ENCODE results near the gene EPHB6. TPM values are rescaled to one million over a fixed set of nuclear protein-coding genes. Genes with fewer than 3 reads are reported as not detected.

The EPHB6 gene
- total RNA-seq, 1 experiment from 2014 or later: 12.6 TPM

- TF ChIP-seq, protein P1, sequence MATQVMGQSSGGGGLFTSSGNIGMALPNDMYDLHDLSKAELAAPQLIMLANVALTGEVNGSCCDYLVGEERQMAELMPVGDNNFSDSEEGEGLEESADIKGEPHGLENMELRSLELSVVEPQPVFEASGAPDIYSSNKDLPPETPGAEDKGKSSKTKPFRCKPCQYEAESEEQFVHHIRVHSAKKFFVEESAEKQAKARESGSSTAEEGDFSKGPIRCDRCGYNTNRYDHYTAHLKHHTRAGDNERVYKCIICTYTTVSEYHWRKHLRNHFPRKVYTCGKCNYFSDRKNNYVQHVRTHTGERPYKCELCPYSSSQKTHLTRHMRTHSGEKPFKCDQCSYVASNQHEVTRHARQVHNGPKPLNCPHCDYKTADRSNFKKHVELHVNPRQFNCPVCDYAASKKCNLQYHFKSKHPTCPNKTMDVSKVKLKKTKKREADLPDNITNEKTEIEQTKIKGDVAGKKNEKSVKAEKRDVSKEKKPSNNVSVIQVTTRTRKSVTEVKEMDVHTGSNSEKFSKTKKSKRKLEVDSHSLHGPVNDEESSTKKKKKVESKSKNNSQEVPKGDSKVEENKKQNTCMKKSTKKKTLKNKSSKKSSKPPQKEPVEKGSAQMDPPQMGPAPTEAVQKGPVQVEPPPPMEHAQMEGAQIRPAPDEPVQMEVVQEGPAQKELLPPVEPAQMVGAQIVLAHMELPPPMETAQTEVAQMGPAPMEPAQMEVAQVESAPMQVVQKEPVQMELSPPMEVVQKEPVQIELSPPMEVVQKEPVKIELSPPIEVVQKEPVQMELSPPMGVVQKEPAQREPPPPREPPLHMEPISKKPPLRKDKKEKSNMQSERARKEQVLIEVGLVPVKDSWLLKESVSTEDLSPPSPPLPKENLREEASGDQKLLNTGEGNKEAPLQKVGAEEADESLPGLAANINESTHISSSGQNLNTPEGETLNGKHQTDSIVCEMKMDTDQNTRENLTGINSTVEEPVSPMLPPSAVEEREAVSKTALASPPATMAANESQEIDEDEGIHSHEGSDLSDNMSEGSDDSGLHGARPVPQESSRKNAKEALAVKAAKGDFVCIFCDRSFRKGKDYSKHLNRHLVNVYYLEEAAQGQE (IDR thresholded peaks at IDR 0.05; ENCODE audit: low read depth): no peak
- no peak for TF ChIP-seq POLR2AphosphoS5 (IDR thresholded peaks at IDR 0.05; ENCODE audit: low read depth, low read length)
- TF ChIP-seq, protein P2, sequence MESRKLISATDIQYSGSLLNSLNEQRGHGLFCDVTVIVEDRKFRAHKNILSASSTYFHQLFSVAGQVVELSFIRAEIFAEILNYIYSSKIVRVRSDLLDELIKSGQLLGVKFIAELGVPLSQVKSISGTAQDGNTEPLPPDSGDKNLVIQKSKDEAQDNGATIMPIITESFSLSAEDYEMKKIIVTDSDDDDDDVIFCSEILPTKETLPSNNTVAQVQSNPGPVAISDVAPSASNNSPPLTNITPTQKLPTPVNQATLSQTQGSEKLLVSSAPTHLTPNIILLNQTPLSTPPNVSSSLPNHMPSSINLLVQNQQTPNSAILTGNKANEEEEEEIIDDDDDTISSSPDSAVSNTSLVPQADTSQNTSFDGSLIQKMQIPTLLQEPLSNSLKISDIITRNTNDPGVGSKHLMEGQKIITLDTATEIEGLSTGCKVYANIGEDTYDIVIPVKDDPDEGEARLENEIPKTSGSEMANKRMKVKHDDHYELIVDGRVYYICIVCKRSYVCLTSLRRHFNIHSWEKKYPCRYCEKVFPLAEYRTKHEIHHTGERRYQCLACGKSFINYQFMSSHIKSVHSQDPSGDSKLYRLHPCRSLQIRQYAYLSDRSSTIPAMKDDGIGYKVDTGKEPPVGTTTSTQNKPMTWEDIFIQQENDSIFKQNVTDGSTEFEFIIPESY (IDR thresholded peaks at IDR 0.05; ENCODE audit: extremely low read depth, insufficient replicate concordance, low read length): no peak
- TF ChIP-seq EZH2 (IDR thresholded peaks at IDR 0.05): no peak
- TF ChIP-seq CEBPB (IDR thresholded peaks at IDR 0.05; ENCODE audit: low read depth): no peak
- no peak for TF ChIP-seq ATF3 (IDR thresholded peaks at IDR 0.05)
- no peak for TF ChIP-seq CBX3 (IDR thresholded peaks at IDR 0.05; ENCODE audit: low read depth)
- TF ChIP-seq SRF (IDR thresholded peaks at IDR 0.05; ENCODE audit: low read depth): no peak
- no peak for TF ChIP-seq SP1 (IDR thresholded peaks at IDR 0.05; ENCODE audit: low read depth)
- TF ChIP-seq EZH2phosphoT487 (IDR thresholded peaks at IDR 0.05; ENCODE audit: borderline replicate concordance): no peak
- no peak for TF ChIP-seq ZFX (IDR thresholded peaks at IDR 0.05)
Measured at GRCh38 chr7:142873871-142874270, 19.0 kb downstream of the EPHB6 start (continued).
